HG02798 (cell line): ENCODE results near the gene AMOTL2.

Experiments used
- ATAC-seq: cut with Tn5 transposase; IDR thresholded peaks from one replicate; pipeline ENCODE4 v1.9.1; 2021; ENCODE audit warnings: mild to moderate bottlenecking; ENCODE audit not compliant: unreplicated experiment, poor library complexity

AMOTL2 gene

GRCh38 chr3:134367869-134368750, 6.1 kb downstream of the AMOTL2 start:
- ATAC-seq: no peak

DNA sequence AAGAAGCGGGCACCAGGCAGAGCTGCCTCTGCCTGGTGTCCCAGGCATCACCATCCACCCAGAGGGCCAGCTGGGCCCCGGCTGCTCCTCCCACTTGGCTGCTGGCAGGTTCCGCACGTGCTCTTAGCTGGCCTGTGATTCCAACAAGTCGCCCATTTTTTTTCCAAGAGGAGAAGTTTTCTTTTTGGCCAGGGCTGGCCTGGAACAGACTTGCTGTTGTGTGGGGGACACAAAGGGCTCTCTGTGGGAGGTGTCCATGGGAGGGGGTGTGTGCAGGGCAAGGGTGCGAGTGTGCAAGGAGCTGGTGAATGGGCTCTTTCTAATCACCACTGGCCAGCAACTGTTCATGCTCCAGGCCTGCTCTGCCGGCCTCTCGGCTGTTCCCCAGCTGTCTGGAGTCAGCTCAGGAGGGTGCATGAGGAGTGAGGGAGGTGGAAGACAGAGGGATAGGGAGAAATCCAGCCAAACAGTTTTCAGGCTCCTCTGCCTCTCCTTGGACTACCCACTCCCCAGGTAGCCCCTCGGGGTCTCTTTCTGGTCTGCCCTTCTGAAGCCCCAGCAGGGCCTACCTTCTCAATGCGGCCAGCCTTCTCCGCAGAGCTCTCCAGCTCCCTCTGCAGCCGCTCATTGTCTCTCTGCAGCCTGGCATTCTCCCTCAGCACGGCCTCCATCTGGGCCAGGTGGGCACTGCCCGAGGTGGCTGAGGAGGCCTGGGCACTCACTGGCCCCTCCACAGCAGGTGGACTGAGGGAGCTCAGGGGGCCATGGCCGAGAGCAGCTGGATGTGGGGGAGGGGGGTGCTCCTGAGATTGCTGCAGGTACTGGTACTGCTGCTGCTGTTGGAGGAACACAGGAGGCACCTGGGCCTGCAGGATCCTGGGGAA, 7.1 kb downstream of the AMOTL2 start:
- no peak for ATAC-seq

DNA sequence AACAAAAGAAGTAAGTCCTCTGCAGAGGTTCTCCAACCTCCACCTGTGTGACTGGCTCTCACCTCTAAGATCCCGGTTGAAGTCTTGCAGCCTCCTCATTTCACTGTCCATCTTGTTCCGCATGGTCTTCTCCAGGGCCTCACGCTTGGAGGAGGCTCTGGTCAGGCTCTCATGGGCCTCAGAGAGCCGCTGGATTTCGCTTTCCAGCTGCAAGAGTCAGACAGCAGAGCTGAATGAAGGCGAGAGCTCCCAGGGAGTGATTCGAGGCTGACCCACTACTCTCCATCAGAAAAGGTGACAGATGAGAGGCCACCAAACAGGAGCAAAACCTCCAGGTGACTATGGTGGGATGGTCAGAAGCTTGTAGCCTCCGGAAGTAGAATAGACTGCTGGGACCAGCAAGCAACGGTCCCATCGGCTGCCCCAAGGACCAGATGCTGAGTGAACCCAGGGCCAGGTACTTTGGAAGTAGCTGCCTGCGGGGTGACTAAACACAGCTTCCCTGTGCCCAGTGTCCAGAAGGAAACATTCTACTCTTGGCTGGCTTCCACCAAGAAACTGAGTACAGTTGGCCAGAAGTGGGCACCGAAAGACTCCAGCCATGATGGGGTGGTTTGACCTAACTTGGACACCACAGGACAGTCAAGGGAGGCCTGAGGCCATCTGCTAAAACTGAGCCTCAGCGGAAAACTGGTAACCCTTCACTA, 7.9 kb downstream of the AMOTL2 start:
- ATAC-seq: no peak

DNA sequence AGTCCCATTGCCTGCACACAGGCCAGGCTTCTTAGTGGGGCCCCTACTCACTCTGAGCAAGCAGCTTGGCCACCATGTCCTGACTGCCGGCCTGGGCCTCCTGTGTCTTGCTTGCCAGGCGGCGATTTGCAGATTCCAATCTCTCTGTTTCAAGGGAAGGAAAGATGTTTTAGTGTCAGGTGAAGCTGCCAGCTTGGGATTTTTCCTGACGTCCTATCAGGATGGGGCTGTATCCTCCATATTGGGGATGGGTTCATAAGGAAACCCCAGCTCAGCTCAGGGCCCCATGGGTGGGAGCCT, 8.5 kb downstream of the AMOTL2 start:
- no peak for ATAC-seq

- ATAC-seq: no peak
These were observed 9.1 kb downstream of the AMOTL2 start for GRCh38 chr3:134364936-134365765.

- no peak for ATAC-seq
These were observed 9.9 kb downstream of the AMOTL2 start for GRCh38 chr3:134364061-134364935.

DNA sequence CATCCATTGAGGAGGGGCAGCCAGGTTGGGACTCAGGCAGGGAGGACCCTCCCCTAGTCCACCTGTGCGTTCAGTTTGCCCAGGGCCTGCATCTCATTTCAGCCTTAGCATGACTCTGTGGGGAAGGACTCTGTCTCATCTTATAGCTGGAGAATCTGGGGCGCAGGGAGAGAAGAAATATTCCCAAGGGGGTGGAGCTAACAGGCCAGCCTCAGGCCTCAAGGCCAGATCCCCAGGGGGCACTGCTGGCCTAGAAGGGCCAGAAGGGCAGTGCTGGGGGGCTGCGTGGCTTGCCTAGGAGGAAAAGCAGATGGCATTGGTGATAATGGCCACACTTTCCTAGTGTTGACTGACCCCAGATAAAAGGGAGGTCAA, 10.9 kb downstream of the AMOTL2 start:
- ATAC-seq: no peak

DNA sequence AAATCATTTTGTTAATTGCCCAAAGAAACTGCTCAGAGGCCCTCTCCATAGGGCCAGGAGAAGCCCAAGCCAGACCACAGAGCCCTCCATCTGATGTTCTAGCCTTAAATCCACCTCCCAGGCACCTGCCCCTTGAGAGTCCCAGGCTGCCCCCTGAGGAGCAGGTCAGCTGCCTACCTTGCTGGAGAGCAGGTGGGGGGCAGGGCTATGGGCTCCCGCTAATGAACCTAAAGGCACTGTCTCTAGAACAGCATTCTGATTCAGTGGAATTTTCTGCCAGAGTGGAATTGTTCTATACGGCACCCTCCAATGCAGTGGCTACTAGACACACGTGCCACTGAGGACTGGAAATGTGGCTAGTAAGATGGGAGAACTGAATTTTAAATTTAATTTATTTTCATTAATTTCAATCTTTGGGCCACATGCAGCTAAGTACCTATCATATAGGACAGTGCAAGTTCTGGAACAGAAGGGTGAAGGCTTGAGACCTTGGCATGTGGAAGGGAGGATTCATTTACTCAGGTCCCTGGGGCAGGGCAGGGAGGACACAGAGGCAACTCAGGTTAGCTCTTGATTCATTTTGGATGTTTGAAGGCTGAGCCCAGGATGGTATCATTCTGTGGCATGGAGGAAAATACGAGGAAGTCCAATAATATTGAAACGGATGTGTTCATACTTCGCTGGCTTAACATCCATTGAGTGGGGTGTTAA, 11.4 kb downstream of the AMOTL2 start:
- no peak for ATAC-seq

DNA sequence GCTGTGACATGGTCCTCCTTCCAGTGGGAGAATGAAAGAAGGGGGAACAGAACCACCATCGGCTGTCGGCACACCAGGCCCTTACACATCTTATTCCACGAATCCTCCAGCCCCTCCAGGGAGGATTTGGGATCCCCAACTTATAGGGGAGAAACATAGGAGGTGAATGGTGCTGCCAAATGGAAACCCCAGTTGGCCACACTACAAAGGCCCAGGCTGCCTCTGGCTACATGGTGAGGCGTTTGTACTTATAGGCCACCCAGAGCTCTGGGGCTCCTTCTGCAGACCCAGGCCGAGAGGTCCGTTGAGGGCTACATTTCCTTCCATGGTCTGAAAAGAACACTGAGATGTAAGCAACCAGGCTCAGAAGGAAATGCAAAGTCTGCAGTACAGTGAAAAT, 12.0 kb downstream of the AMOTL2 start:
- no peak for ATAC-seq

GRCh38 chr3:134361162-134361835, 12.9 kb downstream of the AMOTL2 start:
- ATAC-seq: no peak

GRCh38 chr3:134360046-134360445, 14.2 kb downstream of the AMOTL2 start:
- no peak for ATAC-seq

GRCh38 chr3:134359121-134360010, 14.9 kb downstream of the AMOTL2 start:
- no peak for ATAC-seq

- ATAC-seq: no peak
These were observed 16.1 kb downstream of the AMOTL2 start for GRCh38 chr3:134357914-134358811.

DNA sequence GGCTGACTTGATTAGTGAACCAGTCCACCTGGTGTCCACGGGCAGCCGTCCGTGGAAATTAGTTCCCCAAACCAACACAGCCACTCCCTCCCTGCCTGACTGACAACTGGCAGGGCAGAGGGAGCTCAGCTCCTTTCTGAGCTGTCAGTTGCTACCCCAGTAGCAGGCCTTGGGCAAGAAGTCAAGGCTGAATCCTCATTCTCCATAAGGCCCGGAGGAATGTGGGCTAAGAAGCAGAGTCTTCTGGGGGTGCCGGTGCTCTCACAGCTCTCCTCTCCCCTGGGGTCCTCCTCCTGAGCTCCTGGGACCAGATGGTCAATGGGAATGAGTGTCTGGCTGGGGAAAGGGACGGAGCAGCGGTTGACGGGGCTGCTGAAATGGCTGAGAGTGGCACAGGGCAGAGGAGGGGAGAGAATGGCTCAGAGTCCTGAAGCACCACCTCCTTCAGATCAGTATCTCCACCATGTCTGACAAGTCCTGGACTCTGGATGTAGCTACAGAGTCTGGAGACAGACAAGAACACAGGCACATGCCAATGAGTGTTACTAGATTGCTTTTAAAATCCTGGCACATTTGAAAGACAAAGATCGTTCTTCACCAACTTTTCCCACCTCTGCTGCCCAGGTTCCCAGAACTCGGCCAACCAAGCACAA, 16.9 kb downstream of the AMOTL2 start:
- ATAC-seq: no peak

DNA sequence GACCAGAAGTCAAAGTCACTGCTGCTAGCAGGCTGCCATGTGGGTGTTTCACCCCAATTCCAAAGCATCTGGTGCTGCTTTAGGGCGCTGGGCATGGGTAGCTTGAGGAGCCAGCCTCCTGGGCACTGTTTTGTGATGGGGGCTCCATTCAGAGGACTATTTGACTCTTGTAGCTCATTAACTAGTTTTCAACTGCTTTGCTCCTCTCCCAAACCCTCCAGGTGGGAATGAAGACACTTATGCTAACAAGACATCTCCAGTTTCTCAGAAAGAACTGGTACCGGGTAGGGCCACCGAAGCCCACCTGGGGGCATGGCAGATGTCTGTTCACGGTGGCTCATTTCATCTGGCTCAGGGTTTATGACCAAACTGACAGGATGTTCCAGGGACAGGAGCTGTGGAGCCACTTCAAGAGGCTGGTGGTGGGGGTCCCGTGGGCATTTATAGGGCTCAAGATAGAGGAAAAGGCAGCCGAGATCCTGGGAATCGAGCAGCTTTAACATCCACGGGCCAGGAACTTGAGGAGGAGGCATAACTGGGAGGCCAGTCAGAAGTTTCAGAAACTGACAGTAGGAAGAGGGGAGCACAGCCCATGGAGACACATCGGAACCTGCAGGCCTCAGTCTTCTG, 17.7 kb downstream of the AMOTL2 start:
- no peak for ATAC-seq
